ENCODE data around the gene ZNF804A. TPM values are rescaled to one million over a fixed set of nuclear protein-coding genes. Genes with fewer than 3 reads are reported as not detected.
"Not testable (repeated sequence)": the region's sequence is repeated elsewhere in the genome, so short reads cannot be mapped to it uniquely, and the experiment has no call there.

ZNF804A gene
- total RNA-seq, 1 experiment from 2014 or later = 0.29 TPM

GRCh38 chr2:184815824-184816223 lies 217.5 kb downstream of the ZNF804A start:
- DNase-seq (ENCODE audit: low read depth) = no peak

GRCh38 chr2:184824597-184824996 lies 226.3 kb downstream of the ZNF804A start:
- DNase-seq (ENCODE audit: low read depth) = no peak

GRCh38 chr2:184830531-184830930 lies 232.2 kb downstream of the ZNF804A start:
- DNase-seq (ENCODE audit: low read depth) = no peak

GRCh38 chr2:184834699-184835397 lies 236.5 kb downstream of the ZNF804A start:
- DNase-seq (ENCODE audit: low read depth) = no peak

GRCh38 chr2:184835398-184835715 lies 237.0 kb downstream of the ZNF804A start:
- DNase-seq (ENCODE audit: low read depth) = no peak

GRCh38 chr2:184847331-184847730 lies 249.0 kb downstream of the ZNF804A start:
- DNase-seq (ENCODE audit: low read depth) = no peak

- DNase-seq (ENCODE audit: low read depth) = no peak
Measured at GRCh38 chr2:184849516-184849915, 251.2 kb downstream of the ZNF804A start.

- DNase-seq (ENCODE audit: low read depth) = no peak
Measured at GRCh38 chr2:184851576-184851975, 253.2 kb downstream of the ZNF804A start.

GRCh38 chr2:184859187-184859586 lies 260.9 kb downstream of the ZNF804A start:
- DNase-seq (ENCODE audit: low read depth) = no peak

- DNase-seq (ENCODE audit: low read depth) = no peak
Measured at GRCh38 chr2:184860744-184861143, 262.4 kb downstream of the ZNF804A start.

- DNase-seq (ENCODE audit: low read depth) = no peak
Measured at GRCh38 chr2:184875212-184875611, 276.9 kb downstream of the ZNF804A start.

GRCh38 chr2:184875911-184876310 lies 277.6 kb downstream of the ZNF804A start:
- no peak for DNase-seq (ENCODE audit: low read depth)

- no peak for DNase-seq (ENCODE audit: low read depth)
Measured at GRCh38 chr2:184877909-184878308, 279.6 kb downstream of the ZNF804A start.

GRCh38 chr2:184879671-184880070 lies 281.3 kb downstream of the ZNF804A start:
- DNase-seq (ENCODE audit: low read depth) = no peak

- not testable (repeated sequence) for DNase-seq (ENCODE audit: low read depth)
Measured at GRCh38 chr2:184886585-184886984, 288.3 kb downstream of the ZNF804A start.

GRCh38 chr2:184890311-184890710 lies 292.0 kb downstream of the ZNF804A start:
- DNase-seq (ENCODE audit: low read depth) = no peak

GRCh38 chr2:184904991-184905390 lies 306.7 kb downstream of the ZNF804A start:
- DNase-seq (ENCODE audit: low read depth) = no peak

- no peak for DNase-seq (ENCODE audit: low read depth)
Measured at GRCh38 chr2:184906160-184906559, 307.8 kb downstream of the ZNF804A start.

- DNase-seq (ENCODE audit: low read depth) = no peak
Measured at GRCh38 chr2:184906709-184907108, 308.4 kb downstream of the ZNF804A start.

- no peak for DNase-seq (ENCODE audit: low read depth)
Measured at GRCh38 chr2:184908966-184909365, 310.6 kb downstream of the ZNF804A start.

- no peak for DNase-seq (ENCODE audit: low read depth)
Measured at GRCh38 chr2:184920451-184920965, 322.2 kb downstream of the ZNF804A start.

- no peak for DNase-seq (ENCODE audit: low read depth)
Measured at GRCh38 chr2:184921676-184922075, 323.3 kb downstream of the ZNF804A start.

- DNase-seq (ENCODE audit: low read depth) = no peak
Measured at GRCh38 chr2:184923751-184924150, 325.4 kb downstream of the ZNF804A start.

GRCh38 chr2:184927040-184927439 lies 328.7 kb downstream of the ZNF804A start:
- DNase-seq (ENCODE audit: low read depth) = no peak

Data from LHCN-M2 (cell line).